Caki2 (cell line): ENCODE data around the gene WDR70. TPM values are rescaled to one million over a fixed set of nuclear protein-coding genes. Genes with fewer than 3 reads are reported as not detected.
"Not testable (repeated sequence)": the region's sequence is repeated elsewhere in the genome, so short reads cannot be mapped to it uniquely, and the experiment has no call there.

Source experiments
- DNase-seq: peaks from one replicate; pipeline ENCODE4 v3.0.0-alpha.2; 2015; ENCODE audit warnings: low read depth
- in situ Hi-C: cut with HindIII; loops from 2 replicates; pipeline ENCODE4 v1.10.0; 2016; ENCODE audit warnings: low sequenced_read_pairs, low pct_unique_long_range_greater_than_20kb, mixed read lengths
- total RNA-seq: library from RNA; depleted of rRNA; stranded (reverse); fragments of >200 nt; shearing (Covaris generic); gene quantifications from 2 replicates; pipeline ENCODE4 v1.2.3, GENCODE V29; 2014; ENCODE audit warnings: low replicate concordance; rRNA removed

The WDR70 gene
- total RNA-seq: 20.0 and 25.8 TPM in 2 replicates

GRCh38 chr5:37379100-37379628 lies at the start of gene WDR70:
TSS of gene WDR70 (plus strand) at chr5:37379318. CDS start at chr5:37379368, 50 bp downstream.
- peak; percentile 89 for DNase-seq
- in situ Hi-C loops: not testable (repeated sequence)

- in situ Hi-C loops, DNase-seq: not testable (repeated sequence)
Observed at GRCh38 chr5:37334754-37335153, 44.4 kb upstream of the WDR70 start.

- DNase-seq, in situ Hi-C loops: not testable (repeated sequence)
Observed at GRCh38 chr5:37342741-37343140, 36.4 kb upstream of the WDR70 start.

- in situ Hi-C loops: no loop called here
- DNase-seq: no peak
Observed at GRCh38 chr5:37355161-37355560, 24.0 kb upstream of the WDR70 start.

GRCh38 chr5:37370550-37370863 lies 8.6 kb upstream of the WDR70 start:
- DNase-seq: peak; percentile 22
- in situ Hi-C loops: no loop called here

- in situ Hi-C loops: no loop called here
- peak; percentile 96 for DNase-seq
Observed at GRCh38 chr5:37370864-37371726, 8.0 kb upstream of the WDR70 start, which contains the start of gene NUP155. TSS of gene NUP155 (minus strand) at chr5:37371106. CDS start at chr5:37370977, 129 bp downstream.

- in situ Hi-C loops: no loop called here
- no peak for DNase-seq
Observed at GRCh38 chr5:37375091-37375490, 4.0 kb upstream of the WDR70 start.

- in situ Hi-C loops, DNase-seq: not testable (repeated sequence)
Observed at GRCh38 chr5:37378066-37378465, 1.1 kb upstream of the WDR70 start.

GRCh38 chr5:37391591-37391990 lies 12.5 kb downstream of the WDR70 start:
- no peak for DNase-seq
- in situ Hi-C loops: no loop called here

GRCh38 chr5:37396352-37396751 lies 17.2 kb downstream of the WDR70 start:
- in situ Hi-C loops: no loop called here
- no peak for DNase-seq

- no peak for DNase-seq
- in situ Hi-C loops: no loop called here
Observed at GRCh38 chr5:37400501-37400900, 21.4 kb downstream of the WDR70 start.

- no peak for DNase-seq
- in situ Hi-C loops: no loop called here
Observed at GRCh38 chr5:37412515-37412914, 33.4 kb downstream of the WDR70 start.

- in situ Hi-C loops: not testable (repeated sequence)
Observed at GRCh38 chr5:37415456-37415855, 36.3 kb downstream of the WDR70 start.

GRCh38 chr5:37417347-37417746 lies 38.2 kb downstream of the WDR70 start:
- in situ Hi-C loops: no loop called here
- no peak for DNase-seq

More at GRCh38 chr5:37415456-37415855, 36.3 kb downstream of the WDR70 start:
- not testable (repeated sequence) for DNase-seq

GRCh38 chr5:37424441-37424840 lies 45.3 kb downstream of the WDR70 start:
- in situ Hi-C loops: no loop called here
- DNase-seq: no peak

- no peak for DNase-seq
- in situ Hi-C loops: no loop called here
Observed at GRCh38 chr5:37428044-37428443, 48.9 kb downstream of the WDR70 start.

GRCh38 chr5:37435261-37435660 lies 56.1 kb downstream of the WDR70 start:
- DNase-seq: no peak
- in situ Hi-C loops: no loop called here

- in situ Hi-C loops: no loop called here
Observed at GRCh38 chr5:37436146-37436934, 57.2 kb downstream of the WDR70 start.

GRCh38 chr5:37437711-37438110 lies 58.6 kb downstream of the WDR70 start:
- in situ Hi-C loops: no loop called here
- no peak for DNase-seq

More at GRCh38 chr5:37436146-37436934, 57.2 kb downstream of the WDR70 start:
- DNase-seq: no peak
